K562 (cell line): Measurements from ENCODE around the gene ASB14. TPM values are rescaled to one million over a fixed set of nuclear protein-coding genes. Genes with fewer than 3 reads are reported as not detected.

Experiments
- ATAC-seq: fragments of 200-7000 bp; cut with Tn5 transposase; 3 replicates; pipeline ENCODE4 v1.9.1; 2020; ENCODE audit warnings: moderate library complexity
- BruUV-seq: library from RNA; stranded (reverse); fragments of 400-500 nt; replicated peaks from 2 replicates; lab custom pipeline; 2021; lab: Mats Ljungman, UMichigan
- CTCF ChIA-PET: fragments of 300-600 bp; formaldehyde crosslinking; extraction: SDS; loops from one replicate; lab custom pipeline; 2021; ENCODE audit warnings: low intra/inter-chr PET ratio; lab: Yijun Ruan, JAX
- POLR2A ChIA-PET: fragments of 300-600, 350-650 bp; sonication (Branson Sonifier 250); formaldehyde crosslinking; extraction: SDS; loops from one replicate; lab custom pipeline; 2021; ENCODE audit warnings: antibody characterized with exemption, inconsistent platforms; lab: Yijun Ruan, JAX
- DNase-seq, 4 experiments: peaks; one replicate each; pipeline versions ENCODE4 v3.0.0 to v3.0.0-alpha.2; 2011 to 2018; ENCODE audit warnings: low spot score in 3 of 4, mixed read lengths in 3 of 4; ENCODE audit errors: extremely low read depth in 1 of 4
- FAIRE-seq: peaks from 2 replicates; lab custom pipeline; 2011; peaks lifted over from hg19 to GRCh38; lab: Jason Lieb, UNC
- H2AFZ ChIP-seq: 2 replicates; pipeline ENCODE4 v1.6.0; 2011; ENCODE audit warnings: low read depth, low read length, control low read depth, inconsistent platforms
- H3K27ac ChIP-seq: fragments of 200-600 bp; 3 replicates; pipeline ENCODE4 v1.8.0; 2011; ENCODE audit warnings: low read depth, mild to moderate bottlenecking, control low read depth, inconsistent platforms, low read length, moderate library complexity, mixed read lengths; ENCODE audit errors: extremely low read depth
- H3K27me3 ChIP-seq, 2 experiments: fragments of 300-600 bp in 1 of 2; 2 replicates in 1 of 2; 3 replicates in 1 of 2; pipeline versions ENCODE4 v1.6.0 to v1.8.0; 2011; ENCODE audit warnings: inconsistent platforms in 2 of 2, low read length in 2 of 2, mild to moderate bottlenecking in 1 of 2, mixed read lengths in 1 of 2, moderate library complexity in 1 of 2; ENCODE audit not compliant: control insufficient read depth in 2 of 2, insufficient read depth in 2 of 2
- H3K36me3 ChIP-seq: fragments of 300-600 bp; 3 replicates; pipeline ENCODE4 v1.8.0; 2011; ENCODE audit warnings: mild to moderate bottlenecking, low read length, inconsistent platforms; ENCODE audit not compliant: control insufficient read depth, insufficient read depth
- H3K4me1 ChIP-seq, 2 experiments: fragments of 200-600 bp in 1 of 2; replicated peaks in 1 of 2; 2 replicates in 1 of 2; 3 replicates in 1 of 2; pipeline versions ENCODE4 v1.5.1 to v1.8.0; 2011; ENCODE audit warnings: inconsistent platforms in 2 of 2, low read length in 2 of 2, mild to moderate bottlenecking in 1 of 2, mixed read lengths in 1 of 2, moderate library complexity in 1 of 2; ENCODE audit not compliant: control insufficient read depth in 2 of 2, insufficient read depth in 2 of 2
- H3K4me2 ChIP-seq: 2 replicates; pipeline ENCODE4 v1.6.1; 2011; ENCODE audit warnings: low read length, control low read depth, inconsistent platforms, mixed read lengths; ENCODE audit not compliant: insufficient read depth
- H3K4me3 ChIP-seq: fragments of 200-600 bp; sonication (generic), shearing (Covaris generic); 2 replicates; pipeline ENCODE4 v1.5.1; 2016; ENCODE audit warnings: control low read depth, inconsistent platforms
- H3K79me2 ChIP-seq: fragments of 200-600 bp; 3 replicates; pipeline ENCODE4 v1.8.0; 2011; ENCODE audit warnings: low read length, inconsistent platforms; ENCODE audit not compliant: control insufficient read depth, insufficient read depth
- H3K9ac ChIP-seq, 2 experiments: 2 replicates each; pipeline versions ENCODE4 v1.6.0 to v1.6.1; 2011; ENCODE audit warnings: low read depth in 2 of 2, low read length in 2 of 2, control low read depth in 1 of 2, inconsistent platforms in 1 of 2, mild to moderate bottlenecking in 1 of 2, mixed read lengths in 1 of 2; ENCODE audit not compliant: insufficient read depth in 1 of 2
- H3K9me1 ChIP-seq: one replicate; pipeline ENCODE4 v1.6.0; 2011; ENCODE audit warnings: inconsistent platforms, mild to moderate bottlenecking, low read length, moderate library complexity; ENCODE audit not compliant: control insufficient read depth, insufficient read depth
- H3K9me3 ChIP-seq: replicated peaks from 2 replicates; pipeline ENCODE4 v1.5.1; 2011; ENCODE audit warnings: low read depth, low read length, inconsistent platforms; ENCODE audit not compliant: control insufficient read depth, insufficient read depth
- H4K20me1 ChIP-seq: replicated peaks from 2 replicates; pipeline ENCODE4 v1.6.1; 2011; ENCODE audit warnings: low read length, inconsistent platforms, mixed read lengths; ENCODE audit not compliant: control insufficient read depth, insufficient read depth
- BRD9 ChIP-seq: fragments of 450-650 bp; IDR thresholded peaks from 2 replicates; pipeline ENCODE4 v1.6.1; 2018; ENCODE audit warnings: low read depth; ENCODE audit not compliant: partially characterized antibody
- CBX5 ChIP-seq: IDR thresholded peaks from 2 replicates; pipeline ENCODE4 v1.6.1; 2014; ENCODE audit warnings: low read depth, borderline replicate concordance
- CEBPB ChIP-seq: fragments of 450-650 bp; IDR thresholded peaks from 2 replicates; pipeline ENCODE4 v1.6.1; 2016; ENCODE audit warnings: missing genetic modification characterization, missing compliant biosample characterization
- DIDO1 ChIP-seq: fragments of 450-650 bp; IDR thresholded peaks from 2 replicates; pipeline ENCODE4 v1.6.1; 2016; ENCODE audit warnings: low read depth, missing biosample characterization, missing genetic modification characterization
- E2F5 ChIP-seq: sonication (generic); formaldehyde crosslinking; IDR thresholded peaks from 2 replicates; pipeline ENCODE4 v1.8.0; 2022; ENCODE audit warnings: mild to moderate bottlenecking, missing genetic modification reagents
- FOS ChIP-seq: IDR thresholded peaks from 3 replicates; pipeline ENCODE4 v1.6.1; 2011; ENCODE audit not compliant: insufficient read length; ENCODE audit errors: extremely low read depth
- HDAC2 ChIP-seq: fragments of 450-650 bp; IDR thresholded peaks from 2 replicates; pipeline ENCODE4 v1.6.1; 2016; ENCODE audit warnings: mild to moderate bottlenecking
- JUND ChIP-seq, 2 experiments: IDR thresholded peaks; 2 replicates in 1 of 2; 3 replicates in 1 of 2; pipeline ENCODE4 v1.6.1; 2011; ENCODE audit warnings: borderline replicate concordance in 2 of 2, low read depth in 2 of 2, low read length in 2 of 2, improper control_type of control experiment in 1 of 2, missing biosample characterization in 1 of 2, missing genetic modification characterization in 1 of 2, missing genetic modification reagents in 1 of 2
- MAFF ChIP-seq: IDR thresholded peaks from 2 replicates; pipeline ENCODE4 v1.6.1; 2012; ENCODE audit warnings: low read length, improper control_type of control experiment
- MTA1 ChIP-seq: fragments of 450-650 bp; IDR thresholded peaks from 2 replicates; pipeline ENCODE4 v1.6.1; 2017; ENCODE audit warnings: borderline replicate concordance
- RUNX1 ChIP-seq: sonication (generic); IDR thresholded peaks from 2 replicates; pipeline ENCODE4 v1.6.1; 2016; ENCODE audit warnings: antibody characterized with exemption, low read depth
- SLC30A9 ChIP-seq: fragments of 250-450 bp; sonication (Bioruptor Pico); IDR thresholded peaks from 2 replicates; pipeline ENCODE4 v1.8.0; 2022; ENCODE audit warnings: mild to moderate bottlenecking, moderate library complexity
- SMAD3 ChIP-seq: fragments of 450-650 bp; formaldehyde crosslinking; conservative IDR thresholded peaks from 2 replicates; pipeline ENCODE4 v1.4.0; 2020; ENCODE audit warnings: mild to moderate bottlenecking
- SRSF7 ChIP-seq: fragments of 200-400 bp; formaldehyde crosslinking; optimal IDR thresholded peaks from 2 replicates; pipeline ENCODE3; 2017; ENCODE audit warnings: mild to moderate bottlenecking, low read depth, low read length
- TBL1XR1 ChIP-seq, 2 experiments: IDR thresholded peaks; 2 replicates each; pipeline ENCODE4 v1.6.1; 2012; ENCODE audit warnings: improper control_type of control experiment in 2 of 2, low read length in 2 of 2, mild to moderate bottlenecking in 1 of 2
- ZNF384 ChIP-seq: IDR thresholded peaks from 2 replicates; pipeline ENCODE4 v1.6.1; 2012; ENCODE audit warnings: low read depth, low read length, improper control_type of control experiment
- WGBS: fragments of 100-300 bp; shearing (Covaris generic); methylation state at CpG from one replicate; pipeline ENCODE4 v1.1.6; 2016; ENCODE audit warnings: low coverage, mixed read lengths; ENCODE audit not compliant: insufficient coverage; ENCODE audit errors: missing lambda C conversion rate; 5-methylcytosine and 5-hydroxymethylcytosine counted together
- in situ Hi-C: fragments of 300-500 bp; cut with MboI; formaldehyde crosslinking; loops from 4 replicates; pipeline ENCODE4 v1.15.0; 2018; ENCODE audit warnings: inconsistent platforms, mixed read lengths
- intact Hi-C: fragments of 100-400 bp; cut with micrococcal nuclease; formaldehyde crosslinking; loops from 2 replicates; pipeline ENCODE4 v1.14.2; 2022
- polyA plus RNA-seq, 8 experiments: library from polyadenylated mRNA; depleted of rRNA in 4 of 8; stranded (reverse) in 5 of 8; unstranded in 3 of 8; fragments of >200 nt; fragmentation: Nextera tagmentation in 2 of 8; fragmentation: Illumina TruSeq in 1 of 8; extraction: Ambion mirVana in 2 of 8; extraction: Trizol in 1 of 8; gene quantifications; 2 replicates each; pipeline versions ENCODE4 v1.2.1 to v1.2.3, GENCODE V29; 2011 to 2014; ENCODE audit warnings: inconsistent platforms in 1 of 8, missing spikeins in 1 of 8
- total RNA-seq, 7 experiments: library from RNA; depleted of rRNA in 6 of 7; stranded (reverse); fragments of >200 nt in 6 of 7; fragmentation: Illumina TruSeq in 2 of 7; extraction: Trizol in 2 of 7; gene quantifications; 2 replicates each; pipeline versions ENCODE4 v1.2.1 to v1.2.3, GENCODE V29; 2011 to 2021; ENCODE audit warnings: low replicate concordance in 1 of 7
- TF ChIP-seq, protein P1 (sequence below): IDR thresholded peaks from 2 replicates; pipeline ENCODE4 v1.6.1; 2012; ENCODE audit warnings: low read depth, low read length, improper control_type of control experiment, borderline replicate concordance

The ASB14 gene
- total and polyA plus RNA-seq, 9 of the 15 experiments (the other 6 are each of a cell fraction or from before 2014, with no cell fraction given): 0.01 to 0.07 TPM; not detected in 7

DNA sequence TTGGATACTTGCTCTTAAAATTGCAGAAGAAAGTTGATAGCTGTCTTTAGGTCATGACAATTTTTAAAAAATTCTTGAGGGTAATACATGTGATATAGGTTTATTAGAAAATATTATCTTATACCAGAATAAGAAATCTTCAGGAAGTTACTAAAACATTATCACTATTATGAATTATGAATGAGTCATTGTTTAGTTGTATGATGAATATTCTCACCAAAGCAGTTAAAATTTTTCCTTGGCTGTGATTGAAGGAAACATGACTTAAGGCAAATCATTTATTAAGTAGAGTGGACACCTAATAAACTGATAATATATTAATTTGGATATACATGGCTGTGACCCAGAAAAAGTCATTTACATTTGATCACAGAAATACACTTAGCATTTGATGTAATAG is 34.8 kb downstream of the ASB14 start (continued):
- TF ChIP-seq SLC30A9 (CRISPR knock-in tag) (no peak), FOS (no peak), ZNF384 (no peak)

- no peak for TF ChIP-seq RUNX1
- no peak for TF ChIP-seq JUND (IDR thresholded peaks at IDR 0.05; ENCODE audit: borderline replicate concordance, low read depth, low read length)
- TF ChIP-seq JUND (tag; IDR thresholded peaks at IDR 0.05; ENCODE audit: borderline replicate concordance, low read depth, low read length): no peak
- TF ChIP-seq HDAC2: no peak
- TF ChIP-seq E2F5 (CRISPR knock-in tag): no peak
- TF ChIP-seq BRD9: no peak
- no peak for TF ChIP-seq SRSF7
- no peak for TF ChIP-seq CEBPB (tag)
- TF ChIP-seq, protein P1, sequence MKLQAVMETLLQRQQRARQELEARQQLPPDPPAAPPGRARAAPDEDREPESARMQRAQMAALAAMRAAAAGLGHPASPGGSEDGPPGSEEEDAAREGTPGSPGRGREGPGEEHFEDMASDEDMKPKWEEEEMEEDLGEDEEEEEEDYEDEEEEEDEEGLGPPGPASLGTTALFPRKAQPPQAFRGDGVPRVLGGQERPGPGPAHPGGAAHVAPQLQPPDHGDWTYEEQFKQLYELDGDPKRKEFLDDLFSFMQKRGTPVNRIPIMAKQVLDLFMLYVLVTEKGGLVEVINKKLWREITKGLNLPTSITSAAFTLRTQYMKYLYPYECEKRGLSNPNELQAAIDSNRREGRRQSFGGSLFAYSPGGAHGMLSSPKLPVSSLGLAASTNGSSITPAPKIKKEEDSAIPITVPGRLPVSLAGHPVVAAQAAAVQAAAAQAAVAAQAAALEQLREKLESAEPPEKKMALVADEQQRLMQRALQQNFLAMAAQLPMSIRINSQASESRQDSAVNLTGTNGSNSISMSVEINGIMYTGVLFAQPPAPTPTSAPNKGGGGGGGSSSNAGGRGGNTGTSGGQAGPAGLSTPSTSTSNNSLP: no peak
- no peak for TF ChIP-seq CBX5
- no peak for TF ChIP-seq MTA1
- TF ChIP-seq MAFF: no peak
- no peak for TF ChIP-seq DIDO1
- TF ChIP-seq SMAD3 (CRISPR knock-in tag): no peak
- TF ChIP-seq TBL1XR1 (IDR thresholded peaks at IDR 0.05; ENCODE audit: low read length in 2 of 2): no peak
- H3K4me1 ChIP-seq: no peaks in the 10 kb centered on the region
- FAIRE-seq (no peak), ATAC-seq (no peak), DNase-seq (no peak)
- intact Hi-C loops: no loop called here
- no peaks in the 10 kb centered on the region for H4K20me1 ChIP-seq
- ChIA-PET POLR2A (no interaction called here), CTCF (no interaction called here)
- no peak overlapping the region for H3K27ac ChIP-seq
- no peak overlapping the region for H3K4me3 ChIP-seq
- no peak overlapping the region for H2AFZ ChIP-seq
- no peaks in the 10 kb centered on the region for H3K27me3 ChIP-seq
- H3K9ac ChIP-seq: no peak overlapping the region
- H3K36me3 ChIP-seq: peaks cover 16% of the 10 kb centered on the region; the same call in 1 of the 3 replicates
- no peaks in the 10 kb centered on the region for H3K9me3 ChIP-seq
- BruUV-seq: no TSS peak
- H3K4me2 ChIP-seq: no peak overlapping the region
- 67% methylated on average over 3 of the region's 3 CpGs for WGBS
- in situ Hi-C loops: no loop called here
- H3K79me2 ChIP-seq: no peaks in the 10 kb centered on the region
- H3K9me1 ChIP-seq: no peaks in the 10 kb centered on the region
Measured at GRCh38 chr3:57256844-57257243, 35.6 kb downstream of the ASB14 start.
